Measurements from ENCODE around the gene IL1RAP.

GRCh38 chr3:190486533-190486864, 27.4 kb upstream of the IL1RAP start:
- TF ChIP-seq RAD21 (IDR thresholded peaks at IDR 0.05; ENCODE audit: low read depth) (no peak), REST (IDR thresholded peaks at IDR 0.05; ENCODE audit: low read depth) (no peak), YY1 (IDR thresholded peaks at IDR 0.05; ENCODE audit: low read depth) (no peak), CEBPB (IDR thresholded peaks at IDR 0.05) (no peak), TAF1 (IDR thresholded peaks at IDR 0.05; ENCODE audit: low read depth) (no peak), CREB1 (IDR thresholded peaks at IDR 0.05; ENCODE audit: low read depth) (no peak), EP300 (IDR thresholded peaks at IDR 0.05; ENCODE audit: borderline replicate concordance) (no peak), MAX (IDR thresholded peaks at IDR 0.05) (no peak), USF1 (IDR thresholded peaks at IDR 0.05) (no peak)

Measured in Ishikawa (cell line).